Measurements from ENCODE around the gene NUDT3.
A peak's percentile ranks its signal among the peaks of the same experiment; 100 is the strongest.
"Not testable (repeated sequence)": the region's sequence is repeated elsewhere in the genome, so short reads cannot be mapped to it uniquely, and the experiment has no call there.

The NUDT3 gene

DNA sequence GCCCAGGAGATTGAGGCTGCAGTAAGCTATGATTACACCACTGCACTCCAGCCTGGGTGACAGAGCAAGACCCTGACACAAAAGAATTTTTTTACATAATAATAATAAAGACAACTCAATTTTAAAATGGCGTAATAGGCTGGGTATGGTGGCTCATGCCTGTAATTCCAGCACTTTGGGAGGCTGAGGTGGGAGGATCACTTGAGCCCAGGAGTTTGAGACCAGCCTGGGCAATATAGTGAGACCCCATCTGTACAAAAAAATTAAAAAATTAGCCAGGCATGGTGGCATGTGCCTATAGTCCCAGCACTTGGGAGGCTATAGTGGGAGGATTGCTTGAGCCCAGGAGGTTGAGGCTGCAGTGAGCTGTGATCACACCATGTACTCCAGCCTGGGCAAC, 15.4 kb upstream of the NUDT3 start:
- not testable (repeated sequence) for DNase-seq
- in situ Hi-C loops (cut with MboI; ENCODE audit: low pct_unique_long_range_greater_than_20kb, low sequenced_read_pairs): loop anchor here (25.0 kb wide), 1 partner anchor 171 kb away; the partner anchor contains the start of genes HMGA1 and SMIM29

DNA sequence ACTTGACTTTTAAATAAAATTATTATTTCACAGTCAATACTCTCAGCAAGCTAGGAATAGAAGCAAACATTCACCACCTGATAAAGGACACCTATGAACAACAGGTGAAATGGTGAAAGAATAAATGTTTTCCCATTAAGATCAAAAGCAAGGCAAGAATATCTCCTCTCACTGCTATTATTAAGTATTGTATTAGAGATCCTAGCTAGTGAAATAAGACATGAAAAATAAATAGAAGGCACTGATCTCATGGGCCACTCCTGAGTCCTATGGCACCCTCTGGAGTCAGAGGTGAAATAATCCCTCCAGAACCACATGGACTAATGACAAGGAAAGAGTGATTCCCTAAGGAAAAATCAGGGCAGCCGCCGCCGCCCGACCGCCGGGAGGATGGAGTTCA, 4.0 kb upstream of the NUDT3 start:
- in situ Hi-C loops (cut with MboI; ENCODE audit: low pct_unique_long_range_greater_than_20kb, low sequenced_read_pairs): no loop called here
- DNase-seq: no peak

DNA sequence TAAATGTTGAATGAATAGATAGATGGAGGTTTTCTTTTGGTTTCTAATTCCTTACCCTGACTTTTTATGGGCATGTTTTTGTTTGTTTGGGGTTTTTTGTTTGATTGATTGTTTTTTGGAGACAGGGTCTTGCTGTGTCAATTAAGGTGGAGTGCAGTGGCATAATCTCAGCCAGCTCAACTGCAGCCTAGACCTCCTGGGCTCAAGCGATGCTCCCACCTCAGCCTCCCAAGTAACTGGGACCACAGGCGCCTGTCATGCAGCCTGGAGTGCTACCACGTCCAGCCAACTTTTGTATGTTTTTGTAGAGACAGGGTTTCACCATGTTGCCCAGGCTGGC, 1.5 kb upstream of the NUDT3 start:
- DNase-seq: no peak
- in situ Hi-C loops (cut with MboI; ENCODE audit: low pct_unique_long_range_greater_than_20kb, low sequenced_read_pairs): no loop called here

DNA sequence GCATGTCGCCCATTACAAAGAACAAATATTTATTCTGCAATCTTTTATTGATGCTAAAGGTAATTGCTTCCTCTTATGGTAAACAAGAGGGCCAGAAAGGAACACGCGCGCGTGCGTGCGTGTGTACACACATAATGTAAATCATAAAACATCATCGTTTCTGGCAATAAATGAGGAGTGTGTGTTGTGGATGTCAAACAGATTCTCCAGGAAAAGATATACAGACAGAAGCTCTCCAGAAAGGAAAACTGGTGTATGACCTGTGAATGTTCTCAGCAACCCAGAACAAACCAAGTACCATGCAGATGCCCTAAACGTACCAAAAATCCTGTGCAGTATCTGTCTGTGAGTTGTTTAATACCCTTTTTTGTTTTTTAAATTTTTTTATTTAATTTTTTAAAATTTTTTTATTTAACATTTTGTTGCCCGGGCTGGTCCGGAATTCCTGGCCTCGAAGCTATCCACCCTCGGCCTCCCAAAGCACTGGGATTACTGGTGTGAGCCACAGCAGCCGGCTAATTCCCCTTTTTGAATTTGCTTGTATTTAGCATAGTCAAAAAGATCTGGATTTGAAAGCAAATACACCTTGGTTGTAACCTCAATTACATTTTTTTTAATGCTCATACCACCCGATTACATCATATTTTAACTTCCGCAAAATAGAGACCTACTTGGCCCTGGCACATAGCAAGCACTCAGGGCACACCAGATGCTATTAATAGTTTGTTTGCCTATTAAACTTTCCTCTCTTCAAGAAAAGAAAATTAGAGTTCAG, 909 bp upstream of the NUDT3 start:
- in situ Hi-C loops (cut with MboI; ENCODE audit: low pct_unique_long_range_greater_than_20kb, low sequenced_read_pairs): no loop called here
- peak; percentile 78 for DNase-seq

DNA sequence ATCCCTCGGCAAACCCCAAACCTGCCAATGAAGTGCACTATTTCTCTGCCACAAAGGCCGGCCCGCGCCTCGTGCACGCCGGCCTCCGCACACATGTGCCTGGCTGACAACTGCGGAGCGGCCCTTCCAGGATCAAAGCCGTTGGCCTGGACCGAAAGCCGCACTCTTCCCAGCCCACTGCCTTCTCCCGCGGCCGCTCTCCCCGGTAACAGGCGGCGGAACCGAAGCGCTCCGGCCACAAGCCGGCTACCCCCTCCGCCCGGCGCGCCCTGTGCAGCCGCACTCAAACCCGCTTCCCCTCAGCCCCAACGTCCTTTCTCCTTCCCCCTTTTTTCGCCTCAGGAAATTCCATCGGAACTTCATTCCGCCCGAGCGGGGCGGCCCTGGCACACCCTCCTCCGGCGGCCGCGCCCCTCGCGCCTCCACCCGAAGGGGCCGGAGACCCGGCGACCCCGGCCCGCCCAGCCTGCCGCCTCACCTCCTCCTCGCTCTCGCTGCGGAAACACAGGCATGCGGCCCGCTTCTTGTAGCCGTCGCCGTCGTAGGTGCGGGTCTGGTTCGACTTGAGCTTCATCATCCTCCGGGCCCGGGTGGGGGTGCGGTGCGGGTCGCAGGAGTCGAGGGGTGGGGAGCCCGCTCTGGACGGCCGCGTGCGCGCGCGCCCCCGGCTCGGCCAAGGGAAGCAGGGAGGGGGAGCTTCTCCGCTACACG, 528 bp downstream of the NUDT3 start:
- in situ Hi-C loops (cut with MboI; ENCODE audit: low pct_unique_long_range_greater_than_20kb, low sequenced_read_pairs): no loop called here
- DNase-seq: peak; percentile 77

DNA sequence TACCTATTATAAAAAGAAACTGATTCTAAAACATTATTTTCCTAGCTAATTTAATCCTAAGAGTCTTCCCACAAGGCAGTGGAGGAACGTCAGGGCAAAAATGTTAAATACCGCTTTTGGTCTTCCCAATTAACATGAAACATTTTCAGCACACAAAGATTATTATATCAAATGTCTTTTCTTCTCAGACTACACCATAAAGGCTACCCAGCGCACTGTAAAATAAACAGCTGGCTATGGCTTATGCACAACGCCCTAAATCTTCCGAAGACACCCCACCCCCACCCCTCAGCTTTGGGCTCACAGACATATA, 1.0 kb downstream of the NUDT3 start:
- DNase-seq: no peak
- in situ Hi-C loops (cut with MboI; ENCODE audit: low pct_unique_long_range_greater_than_20kb, low sequenced_read_pairs): no loop called here

DNA sequence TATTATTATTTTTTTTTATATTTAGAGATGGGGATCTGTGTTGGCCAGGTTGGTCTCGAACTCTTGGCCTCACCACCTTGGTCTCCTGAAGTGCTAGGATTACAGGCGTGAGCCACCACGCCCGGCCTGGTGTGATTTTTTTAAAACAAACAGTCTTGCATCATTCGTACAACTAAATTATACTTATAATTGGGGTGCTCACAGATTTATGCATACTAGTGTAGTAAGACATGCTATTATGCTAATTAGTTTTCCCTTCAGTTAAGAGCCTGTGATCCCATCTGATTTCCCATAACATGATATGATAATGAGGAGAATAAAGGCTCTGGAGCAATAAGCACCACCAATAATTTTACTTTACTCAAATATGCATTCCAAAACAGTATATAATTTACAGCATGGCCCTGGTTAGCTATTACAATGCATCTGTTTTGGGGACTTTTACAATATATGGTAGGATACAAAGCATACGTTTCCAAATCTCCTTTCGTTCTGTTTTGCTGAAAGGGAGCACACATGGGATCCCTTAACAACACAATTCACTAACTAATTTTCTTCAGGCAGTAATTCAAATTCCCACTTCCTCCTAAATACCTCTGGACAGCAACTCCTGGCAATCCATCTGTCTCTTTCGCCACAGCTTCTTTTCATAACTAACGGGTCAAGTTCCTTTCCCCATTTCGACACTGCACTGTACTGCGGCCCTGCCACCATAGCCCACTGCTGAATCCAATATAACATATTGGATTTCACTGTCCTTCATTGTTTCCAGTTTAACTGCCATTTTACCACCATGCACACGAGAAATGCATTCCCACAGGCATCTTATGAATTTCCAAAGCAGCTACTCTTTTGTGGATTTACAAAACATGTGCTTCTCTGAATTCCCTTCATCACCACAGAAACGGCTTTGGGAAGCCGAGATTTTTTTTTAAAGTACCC, 1.7 kb downstream of the NUDT3 start:
- peak; percentile 61 for DNase-seq
- in situ Hi-C loops (cut with MboI; ENCODE audit: low pct_unique_long_range_greater_than_20kb, low sequenced_read_pairs): no loop called here

DNA sequence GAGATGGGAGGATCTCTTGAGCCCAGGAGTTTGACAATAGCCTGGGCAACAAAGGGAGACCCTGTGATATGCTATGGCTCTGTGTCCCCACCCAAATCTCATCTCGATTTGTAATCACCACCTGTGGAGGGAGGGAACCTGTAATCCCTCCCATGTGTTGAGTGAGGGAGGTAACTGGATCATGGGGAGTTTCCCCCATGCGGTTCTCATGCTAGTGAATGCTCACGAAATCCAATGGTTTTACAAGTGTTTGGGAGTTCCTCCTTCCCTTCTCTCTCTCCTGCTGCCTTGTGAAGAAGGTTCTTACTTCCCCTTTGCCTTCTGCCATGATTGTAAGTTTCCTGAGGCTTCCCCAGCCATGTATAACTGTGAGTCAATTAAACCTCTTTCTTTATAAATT, 3.4 kb downstream of the NUDT3 start:
- peak; percentile 74 for DNase-seq
- in situ Hi-C loops (cut with MboI; ENCODE audit: low pct_unique_long_range_greater_than_20kb, low sequenced_read_pairs): no loop called here

DNA sequence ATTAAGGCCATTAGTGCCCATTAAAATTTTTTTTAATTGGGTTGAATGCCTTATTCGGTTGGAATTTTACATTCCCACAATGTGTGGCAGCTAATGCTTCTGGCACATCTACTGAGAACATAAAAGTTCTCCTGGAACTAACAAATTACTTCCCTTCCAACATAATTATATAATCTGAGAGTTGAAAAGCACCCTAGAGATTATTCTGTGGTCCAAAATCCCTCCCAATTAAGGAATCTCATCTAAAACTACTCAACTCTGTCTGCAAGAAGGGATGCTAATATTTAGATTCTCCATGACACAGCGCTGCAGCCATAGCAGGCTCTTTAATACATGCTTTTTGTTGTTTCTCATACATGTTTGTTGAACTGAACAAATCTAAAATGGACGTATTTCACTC, 4.0 kb downstream of the NUDT3 start:
- in situ Hi-C loops (cut with MboI; ENCODE audit: low pct_unique_long_range_greater_than_20kb, low sequenced_read_pairs): no loop called here
- DNase-seq: no peak

DNA sequence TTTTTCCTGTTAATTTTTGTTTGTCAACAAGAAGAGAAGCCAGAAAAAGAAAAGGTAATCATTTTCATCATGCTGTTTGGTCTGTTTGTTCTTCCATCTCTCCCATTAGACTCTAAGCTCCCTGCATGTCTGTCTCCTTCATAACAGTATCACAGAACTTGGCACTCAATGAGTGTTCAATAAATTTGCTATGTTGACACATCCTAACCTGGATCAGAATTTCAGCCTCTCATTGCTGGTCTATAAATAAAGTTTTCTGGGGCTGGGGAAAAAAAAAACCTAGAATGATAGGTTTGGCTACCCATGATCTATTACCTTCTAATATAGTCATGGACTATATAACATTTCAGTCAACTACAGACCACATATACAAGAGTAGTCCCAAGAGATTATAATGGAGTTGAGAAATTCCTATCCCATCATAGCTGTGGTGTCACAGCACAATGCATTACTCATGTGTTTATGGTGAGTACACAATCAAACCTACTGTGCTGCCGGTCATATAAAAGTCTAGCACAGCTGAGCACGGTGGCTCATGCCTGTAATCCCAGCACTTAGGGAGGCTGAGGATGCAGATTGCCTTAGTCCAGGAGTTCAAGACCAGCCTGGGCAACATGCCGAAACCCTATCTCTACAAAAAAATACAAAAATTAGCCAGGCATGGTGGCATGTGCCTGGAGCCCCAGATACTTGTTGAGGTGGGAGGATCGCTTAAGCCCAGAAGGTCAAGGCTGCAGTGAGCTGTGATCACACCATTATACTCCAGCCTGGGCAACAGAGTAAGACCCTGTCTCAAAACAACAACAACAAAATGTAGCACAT, 5.9 kb downstream of the NUDT3 start:
- no peak for DNase-seq
- in situ Hi-C loops (cut with MboI; ENCODE audit: low pct_unique_long_range_greater_than_20kb, low sequenced_read_pairs): no loop called here

DNA sequence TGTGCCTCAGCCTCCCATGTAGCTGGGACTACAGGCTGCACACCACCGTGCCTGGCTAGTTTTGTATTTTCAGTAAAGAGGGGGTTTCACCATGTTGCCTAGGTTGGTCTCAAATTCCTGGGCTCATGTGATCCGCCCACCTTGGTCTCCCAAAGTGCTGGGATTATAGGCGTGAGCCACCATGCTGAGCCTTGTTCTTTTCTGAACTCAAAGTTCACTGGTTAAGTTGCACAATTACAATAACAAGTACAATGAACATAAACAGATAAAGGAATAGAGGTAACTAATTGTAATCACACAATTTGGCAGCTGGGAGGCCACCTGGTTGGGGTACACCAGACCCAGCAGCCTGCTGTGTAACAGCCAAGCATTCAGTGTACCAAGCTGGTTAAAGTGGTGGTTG, 6.7 kb downstream of the NUDT3 start:
- in situ Hi-C loops (cut with MboI; ENCODE audit: low pct_unique_long_range_greater_than_20kb, low sequenced_read_pairs): no loop called here
- no peak for DNase-seq

DNA sequence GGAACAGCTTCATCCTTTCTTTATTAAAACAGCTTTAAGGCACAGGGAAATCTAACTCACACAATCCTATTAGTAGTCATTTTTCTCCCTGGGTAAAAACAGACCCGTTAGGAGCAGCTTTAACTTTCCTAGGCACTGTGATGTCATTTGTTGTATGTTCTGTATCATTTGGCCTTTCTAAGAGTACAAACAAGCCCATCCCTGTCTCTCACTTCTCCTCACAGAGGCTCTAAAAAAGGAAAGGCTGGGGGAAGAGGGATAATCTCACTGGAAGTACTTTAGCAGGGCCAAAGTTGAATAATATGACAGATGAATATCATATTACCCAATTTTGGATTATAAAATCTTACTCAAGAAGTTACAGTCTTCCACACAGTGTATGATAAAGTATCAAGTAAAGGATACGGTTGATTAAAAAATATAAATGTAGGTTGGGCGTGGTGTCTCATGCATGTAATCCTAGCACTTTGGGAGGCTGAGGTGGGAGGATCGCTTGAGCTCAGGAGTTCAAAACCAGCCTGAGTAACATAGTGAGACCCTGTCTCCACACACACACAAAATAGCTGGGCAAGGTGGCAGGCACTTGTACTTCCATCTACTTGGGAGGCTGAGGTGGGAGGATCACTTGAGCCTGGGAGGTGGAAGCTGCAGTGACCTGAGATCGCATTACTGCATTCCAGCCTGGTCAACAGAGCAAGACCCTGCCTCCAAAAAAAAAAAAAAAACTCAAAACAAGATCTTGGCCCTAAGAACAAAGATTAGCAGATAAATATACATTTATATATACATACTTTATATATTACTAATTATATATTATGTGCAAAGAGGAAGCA, 7.9 kb downstream of the NUDT3 start:
- no peak for DNase-seq
- in situ Hi-C loops (cut with MboI; ENCODE audit: low pct_unique_long_range_greater_than_20kb, low sequenced_read_pairs): no loop called here

DNA sequence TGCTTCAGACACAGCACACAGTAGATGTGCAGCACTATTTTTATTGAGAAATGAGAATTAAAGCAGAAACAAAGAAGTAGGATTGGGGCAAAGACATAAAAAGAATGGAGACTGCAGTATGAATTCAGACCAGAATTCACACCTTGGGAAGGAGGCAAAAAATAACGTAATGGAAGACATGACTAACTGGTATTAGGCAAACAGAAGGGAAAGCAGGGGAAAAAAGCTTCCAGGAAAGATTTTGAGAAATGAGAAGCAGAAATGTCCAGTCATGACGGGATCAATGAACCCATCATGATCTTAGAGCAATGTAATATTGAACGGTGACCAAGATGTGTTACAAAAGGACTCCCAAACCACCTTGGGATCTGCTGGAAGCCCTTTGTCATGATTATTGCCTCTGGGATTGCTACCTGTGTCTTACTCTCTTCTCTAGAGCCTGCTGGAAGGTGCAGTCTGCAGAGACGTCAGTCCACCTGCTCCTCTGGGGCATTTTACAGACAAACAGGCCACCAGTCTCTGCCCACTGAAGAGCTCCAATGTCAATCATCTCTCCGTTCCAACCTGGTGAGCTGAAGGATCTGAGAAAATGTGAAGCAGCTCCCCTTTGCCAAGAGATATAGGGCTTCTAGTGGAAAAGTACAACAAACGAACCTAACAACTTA, 8.7 kb downstream of the NUDT3 start:
- in situ Hi-C loops (cut with MboI; ENCODE audit: low pct_unique_long_range_greater_than_20kb, low sequenced_read_pairs): no loop called here
- DNase-seq: no peak

DNA sequence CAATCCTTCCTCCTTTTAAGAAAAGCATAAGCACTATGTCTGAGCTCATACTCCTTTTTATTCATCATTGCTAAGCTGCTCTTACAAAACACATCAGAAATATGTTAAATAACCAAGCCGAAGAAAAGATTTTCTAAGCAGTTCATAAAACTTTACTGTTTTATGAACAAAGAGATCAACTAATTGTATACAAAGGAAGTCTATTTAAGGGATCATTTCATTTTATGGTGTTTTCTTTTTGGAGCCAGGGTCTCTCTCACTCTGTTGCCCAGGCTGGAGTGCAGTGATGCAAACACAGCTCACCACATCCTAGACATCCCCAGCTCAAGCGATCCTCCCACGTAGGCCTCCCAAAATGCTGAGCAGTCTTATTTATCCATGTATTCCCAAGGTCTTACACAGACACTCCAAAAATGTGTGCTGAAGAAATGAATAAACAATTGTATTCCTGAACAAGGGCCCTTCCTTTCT, 9.3 kb downstream of the NUDT3 start:
- DNase-seq: peak; percentile 58
- in situ Hi-C loops (cut with MboI; ENCODE audit: low pct_unique_long_range_greater_than_20kb, low sequenced_read_pairs): no loop called here

DNA sequence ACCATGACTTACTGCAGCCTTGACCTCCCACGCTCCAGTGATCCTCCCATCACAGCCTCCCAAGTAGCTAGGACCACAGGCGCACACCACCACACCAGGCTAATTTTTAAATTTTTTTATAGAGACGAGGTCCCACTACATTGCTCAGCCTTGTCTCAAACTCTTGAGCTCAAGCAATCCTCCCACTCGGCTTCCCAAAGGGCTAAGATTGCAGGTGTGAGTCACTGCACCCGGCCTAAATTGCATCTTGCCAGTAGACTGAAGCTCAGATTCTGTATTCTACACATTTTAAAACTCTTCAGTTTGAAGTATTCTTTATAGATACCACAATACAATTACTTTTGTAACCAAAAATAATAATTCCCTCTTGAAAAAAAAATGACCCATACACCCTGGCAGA, 11.4 kb downstream of the NUDT3 start:
- DNase-seq: no peak
- in situ Hi-C loops (cut with MboI; ENCODE audit: low pct_unique_long_range_greater_than_20kb, low sequenced_read_pairs): no loop called here

DNA sequence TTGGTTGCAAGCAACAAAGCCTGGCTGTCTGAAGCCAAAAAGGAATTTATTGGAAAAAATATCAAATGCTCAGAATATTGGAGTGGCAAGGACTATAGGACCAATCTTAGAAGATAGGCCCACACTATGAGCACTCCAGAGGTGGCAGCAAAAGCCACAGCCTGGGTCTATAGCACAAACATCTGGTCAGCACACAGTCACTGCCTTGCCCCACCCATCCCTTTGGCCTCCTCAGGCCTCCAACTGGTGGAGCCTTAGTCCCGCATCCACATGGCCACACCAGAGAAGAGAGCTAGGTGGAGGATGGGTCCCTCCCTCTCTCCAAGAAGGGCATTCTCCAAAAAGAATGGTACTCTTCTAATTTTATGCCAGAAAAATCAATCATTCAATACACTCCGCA, 14.0 kb downstream of the NUDT3 start:
- DNase-seq: no peak
- in situ Hi-C loops (cut with MboI; ENCODE audit: low pct_unique_long_range_greater_than_20kb, low sequenced_read_pairs): no loop called here

DNA sequence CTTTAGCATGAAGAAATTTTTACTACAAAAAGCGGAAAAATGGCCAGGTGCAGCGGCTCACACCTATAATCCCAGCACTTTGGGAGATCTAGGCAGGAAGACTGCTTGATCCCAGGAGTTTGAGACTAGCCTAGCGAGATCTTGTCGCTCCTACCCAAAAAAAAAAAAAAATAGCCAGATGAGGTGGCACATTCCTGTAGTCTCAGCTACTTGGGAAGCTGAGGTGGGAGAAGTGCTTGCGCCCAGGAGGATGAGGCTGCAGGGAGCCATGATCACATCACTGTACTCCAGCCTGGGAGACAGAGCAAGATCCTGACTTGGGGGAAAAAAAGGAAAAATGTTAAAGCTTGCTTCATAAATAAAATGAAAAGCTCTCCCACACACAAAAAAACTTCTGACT, 14.5 kb downstream of the NUDT3 start:
- DNase-seq: no peak
- in situ Hi-C loops (cut with MboI; ENCODE audit: low pct_unique_long_range_greater_than_20kb, low sequenced_read_pairs): no loop called here

DNA sequence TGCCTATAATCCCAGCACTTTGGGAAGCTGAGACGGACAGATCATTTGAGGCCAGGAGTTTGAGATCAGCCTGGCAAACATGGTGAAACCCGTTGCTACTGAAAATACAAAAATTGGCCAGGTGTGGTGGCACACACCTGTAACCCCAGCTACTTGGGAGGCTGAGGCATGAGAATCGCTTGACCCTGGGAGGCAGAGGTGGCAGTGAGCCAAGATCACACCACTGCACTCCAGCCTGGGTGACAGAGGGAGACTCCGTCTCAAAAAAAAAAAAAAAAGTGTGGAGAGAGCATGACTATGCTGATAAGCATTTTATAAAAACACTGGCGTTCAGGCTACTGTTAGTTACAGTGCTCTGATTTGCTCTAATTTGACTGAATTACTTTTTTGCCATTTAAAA, 14.9 kb downstream of the NUDT3 start:
- in situ Hi-C loops (cut with MboI; ENCODE audit: low pct_unique_long_range_greater_than_20kb, low sequenced_read_pairs); DNase-seq: not testable (repeated sequence)
